ENCODE results near the gene HYAL2.

- TF ChIP-seq, protein P1, sequence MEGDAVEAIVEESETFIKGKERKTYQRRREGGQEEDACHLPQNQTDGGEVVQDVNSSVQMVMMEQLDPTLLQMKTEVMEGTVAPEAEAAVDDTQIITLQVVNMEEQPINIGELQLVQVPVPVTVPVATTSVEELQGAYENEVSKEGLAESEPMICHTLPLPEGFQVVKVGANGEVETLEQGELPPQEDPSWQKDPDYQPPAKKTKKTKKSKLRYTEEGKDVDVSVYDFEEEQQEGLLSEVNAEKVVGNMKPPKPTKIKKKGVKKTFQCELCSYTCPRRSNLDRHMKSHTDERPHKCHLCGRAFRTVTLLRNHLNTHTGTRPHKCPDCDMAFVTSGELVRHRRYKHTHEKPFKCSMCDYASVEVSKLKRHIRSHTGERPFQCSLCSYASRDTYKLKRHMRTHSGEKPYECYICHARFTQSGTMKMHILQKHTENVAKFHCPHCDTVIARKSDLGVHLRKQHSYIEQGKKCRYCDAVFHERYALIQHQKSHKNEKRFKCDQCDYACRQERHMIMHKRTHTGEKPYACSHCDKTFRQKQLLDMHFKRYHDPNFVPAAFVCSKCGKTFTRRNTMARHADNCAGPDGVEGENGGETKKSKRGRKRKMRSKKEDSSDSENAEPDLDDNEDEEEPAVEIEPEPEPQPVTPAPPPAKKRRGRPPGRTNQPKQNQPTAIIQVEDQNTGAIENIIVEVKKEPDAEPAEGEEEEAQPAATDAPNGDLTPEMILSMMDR (IDR thresholded peaks at IDR 0.05; ENCODE audit: low read depth, low read length), result no peak
- TF ChIP-seq, protein P2, sequence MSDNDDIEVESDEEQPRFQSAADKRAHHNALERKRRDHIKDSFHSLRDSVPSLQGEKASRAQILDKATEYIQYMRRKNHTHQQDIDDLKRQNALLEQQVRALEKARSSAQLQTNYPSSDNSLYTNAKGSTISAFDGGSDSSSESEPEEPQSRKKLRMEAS (IDR thresholded peaks at IDR 0.05; ENCODE audit: low read depth, low read length), result 0 out of 2 replicates have a peak, but pooled peaks have one; percentile 7
These were observed 52.5 kb downstream of the HYAL2 start for GRCh38 chr3:50269977-50270413.

All from NB4 (cell line).